Fibroblast of upper back skin (primary cell): ENCODE results near the gene HOXA7.

Experiments
- DNase-seq: peaks from one replicate; pipeline ENCODE4 v3.0.0-alpha.2; 2013

Gene HOXA7

DNA sequence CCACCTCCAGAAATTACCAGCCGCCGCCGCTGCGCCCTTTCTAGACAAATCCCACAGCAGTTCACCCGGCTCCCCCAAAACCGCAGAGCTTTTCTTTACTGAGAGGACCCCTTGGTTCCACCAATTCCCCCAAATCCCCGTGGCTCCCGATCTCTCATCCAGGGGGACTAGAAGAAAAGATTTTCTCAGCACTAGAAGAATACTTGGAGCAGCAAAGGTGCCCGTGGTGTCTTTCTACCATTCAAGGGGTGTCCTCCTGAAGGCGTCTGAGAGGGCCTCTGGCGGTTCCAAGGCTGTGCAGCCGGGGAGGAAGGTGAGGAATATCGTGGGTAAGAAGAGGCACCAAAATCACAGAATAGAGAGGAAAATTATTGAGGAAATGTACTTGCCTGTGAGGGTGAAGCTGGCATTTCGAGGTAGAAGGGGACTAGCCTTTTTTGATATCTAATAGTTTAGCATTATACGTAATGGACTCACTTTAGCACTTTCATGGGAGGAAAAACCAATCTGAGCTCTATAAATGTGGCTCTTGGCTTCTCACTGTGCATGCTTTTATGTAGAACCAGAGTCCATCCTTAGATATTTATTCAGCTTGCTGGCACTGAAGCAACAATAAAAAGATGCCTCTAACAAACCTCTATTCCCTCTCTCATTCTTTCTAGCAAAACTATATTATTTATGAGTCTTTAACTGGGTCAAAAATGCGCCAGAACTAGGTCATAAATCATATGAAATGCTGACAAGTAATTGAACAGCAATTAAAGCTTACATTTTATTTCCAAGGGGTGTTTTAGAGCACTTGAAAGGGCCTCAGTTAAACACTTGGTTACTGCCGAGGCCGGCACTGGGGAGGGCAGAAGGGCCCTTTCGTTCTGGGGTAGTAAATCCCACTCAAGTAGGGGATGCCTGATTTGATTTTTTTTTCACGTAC, 40.2 kb downstream of the HOXA7 start:
- no peak for DNase-seq

DNA sequence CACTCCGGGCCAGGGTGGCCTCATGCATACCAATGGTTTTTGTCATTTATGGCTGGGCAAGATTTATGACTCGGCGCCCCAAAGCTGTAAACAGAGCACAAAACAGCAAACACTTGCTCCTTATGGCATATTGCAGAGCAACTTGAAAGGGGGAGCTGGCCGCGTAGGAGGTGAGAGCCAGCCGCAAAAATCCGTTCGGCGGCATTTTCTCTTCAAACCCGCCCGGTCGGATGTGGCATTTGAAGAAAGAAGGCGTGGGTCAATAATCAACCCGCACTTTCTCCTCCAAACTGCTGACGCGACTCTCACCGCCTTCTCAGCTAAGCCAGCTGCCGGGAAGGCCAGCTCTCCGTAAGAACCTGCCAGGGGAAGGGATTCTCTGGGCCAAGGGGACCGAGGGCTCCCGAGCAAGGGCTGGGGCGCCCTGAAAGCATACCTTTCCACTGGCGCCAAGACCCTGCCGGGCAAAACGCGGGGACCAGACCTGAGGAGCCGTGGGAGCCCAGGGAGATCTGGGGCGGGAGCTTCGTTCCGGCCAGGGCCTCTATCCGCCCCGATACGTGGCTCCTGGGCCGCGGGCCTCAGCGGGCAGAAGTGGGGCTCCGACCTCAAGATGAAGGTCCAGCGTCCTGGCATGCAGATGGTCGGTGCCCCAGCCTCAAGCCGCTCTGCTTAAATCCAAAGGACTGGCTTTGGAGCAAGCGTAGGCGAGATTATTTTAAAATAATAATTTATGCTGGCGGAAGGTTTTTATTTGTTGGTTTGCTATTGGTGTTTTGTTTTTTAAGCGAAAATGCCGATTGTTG, 41.1 kb downstream of the HOXA7 start:
- peak; percentile 47 for DNase-seq

DNA sequence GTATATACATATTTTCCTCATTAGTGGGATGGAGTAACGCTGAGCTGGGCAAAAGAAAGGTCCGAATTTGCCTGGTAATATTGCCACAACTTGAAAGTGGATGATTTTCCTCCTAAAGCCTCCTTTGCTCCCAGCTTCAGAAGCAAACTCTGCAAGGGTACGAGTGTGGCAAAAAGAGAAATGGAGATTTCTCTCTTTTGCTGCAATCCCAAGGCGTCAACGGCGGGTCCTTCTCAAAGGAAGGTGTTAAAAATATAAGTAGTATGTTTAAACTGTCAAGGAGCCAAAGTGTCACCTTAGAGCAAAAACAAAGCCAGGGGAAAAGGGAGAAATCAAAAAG, 41.6 kb downstream of the HOXA7 start:
- DNase-seq, result no peak

DNA sequence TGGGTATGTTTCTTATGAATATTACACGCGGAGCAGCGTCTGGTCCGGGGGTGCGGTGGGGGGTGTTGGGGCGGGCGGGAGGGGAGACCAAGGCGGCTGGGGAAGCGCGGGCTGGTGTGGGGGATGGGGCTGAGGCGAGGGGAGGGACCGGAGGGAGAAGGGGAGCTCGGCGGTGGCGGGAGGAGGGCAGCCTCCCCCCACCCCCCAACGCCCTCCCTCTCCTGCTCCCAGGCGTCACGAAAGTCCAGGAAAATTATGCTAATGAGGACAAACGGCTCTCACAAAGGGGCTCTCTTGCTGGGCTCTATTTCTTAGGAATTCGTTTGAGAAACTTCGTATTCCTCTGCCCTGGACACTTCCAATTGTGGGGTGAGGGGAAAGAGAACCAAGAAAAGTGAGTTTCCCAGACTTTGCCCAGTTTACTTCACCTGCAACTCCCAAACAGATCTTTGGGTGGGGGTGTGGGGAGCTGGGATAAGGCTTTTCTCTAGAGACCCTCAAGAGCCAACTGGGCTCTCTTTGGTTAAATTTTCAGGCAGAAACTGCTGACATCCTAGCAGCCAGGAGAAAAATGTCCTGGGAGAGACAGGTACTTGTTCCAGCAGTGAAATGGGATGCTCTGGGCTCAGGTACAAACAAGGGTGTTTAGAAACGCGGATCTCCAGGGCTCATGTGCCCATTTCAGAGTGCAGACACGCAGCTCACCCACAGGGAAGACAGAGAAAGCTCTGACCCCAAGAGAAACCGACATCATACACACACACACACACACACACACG, 42.3 kb downstream of the HOXA7 start:
- peak; percentile 65 for DNase-seq

DNA sequence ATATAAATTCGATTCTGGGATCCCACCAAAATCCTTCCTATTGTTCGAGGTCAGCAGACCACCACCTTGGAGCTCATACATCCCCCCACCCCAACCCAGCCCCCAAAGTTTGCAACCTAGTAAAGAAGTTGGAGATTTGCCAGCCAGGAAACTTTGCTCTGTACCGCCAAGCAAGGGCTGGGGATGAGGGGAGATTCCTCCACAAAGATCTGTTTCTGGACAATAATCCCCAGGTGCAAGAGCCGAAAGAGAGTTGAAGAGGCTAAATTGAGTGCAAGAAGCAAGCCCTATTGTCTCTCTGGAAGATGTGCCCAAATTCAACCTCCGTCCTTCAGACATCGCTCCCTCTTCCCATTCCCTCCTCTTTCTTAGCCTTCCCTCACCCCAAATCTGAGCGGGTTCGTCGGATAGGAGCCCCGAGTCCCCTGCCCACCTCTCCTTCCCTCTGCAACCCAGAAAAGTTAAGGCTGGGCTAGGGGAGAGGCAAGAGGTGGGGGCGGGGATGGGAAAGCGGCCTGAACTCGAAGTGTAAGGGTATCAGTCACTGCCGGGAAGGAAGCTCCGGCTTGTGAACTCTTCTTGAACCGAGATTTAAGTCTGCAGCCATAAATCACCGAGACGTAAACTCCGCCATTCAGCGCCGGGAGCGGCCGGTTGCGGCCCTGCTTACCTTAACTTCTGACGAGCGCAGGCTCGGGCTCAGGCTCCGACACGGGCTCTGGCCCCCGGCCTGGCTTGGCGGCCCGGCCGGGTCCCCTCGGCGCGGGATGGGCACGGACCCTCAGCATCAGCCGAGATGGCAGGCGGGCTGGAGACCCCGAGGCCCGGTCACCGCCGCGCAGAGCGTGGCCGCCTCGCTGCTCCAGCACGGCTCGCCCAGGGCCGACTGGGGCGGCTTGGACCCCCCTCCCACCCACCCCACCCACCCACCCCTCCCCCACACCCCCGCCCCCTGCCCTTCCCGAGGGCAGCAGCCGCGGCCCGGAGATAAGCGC, 43.2 kb downstream of the HOXA7 start:
- peak; percentile 86 for DNase-seq

DNA sequence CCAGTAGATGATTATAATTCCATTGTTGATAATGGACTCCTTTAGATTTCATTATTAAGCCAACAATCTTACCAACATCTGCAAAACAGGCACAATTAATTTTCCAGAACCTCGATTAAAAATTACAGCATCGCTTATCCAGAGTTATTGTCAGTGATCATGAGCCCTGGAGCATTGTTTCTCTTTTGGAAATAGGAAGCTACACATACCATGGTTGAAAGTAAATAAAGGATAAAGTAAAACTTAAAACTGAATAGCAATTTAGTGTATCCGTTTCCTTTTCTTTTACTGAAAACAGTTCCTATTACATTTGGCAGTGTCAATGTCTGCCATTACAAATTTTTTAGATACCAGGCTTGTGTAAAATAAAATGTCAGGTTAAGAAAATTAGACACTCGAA, 44.1 kb downstream of the HOXA7 start:
- no peak for DNase-seq

DNA sequence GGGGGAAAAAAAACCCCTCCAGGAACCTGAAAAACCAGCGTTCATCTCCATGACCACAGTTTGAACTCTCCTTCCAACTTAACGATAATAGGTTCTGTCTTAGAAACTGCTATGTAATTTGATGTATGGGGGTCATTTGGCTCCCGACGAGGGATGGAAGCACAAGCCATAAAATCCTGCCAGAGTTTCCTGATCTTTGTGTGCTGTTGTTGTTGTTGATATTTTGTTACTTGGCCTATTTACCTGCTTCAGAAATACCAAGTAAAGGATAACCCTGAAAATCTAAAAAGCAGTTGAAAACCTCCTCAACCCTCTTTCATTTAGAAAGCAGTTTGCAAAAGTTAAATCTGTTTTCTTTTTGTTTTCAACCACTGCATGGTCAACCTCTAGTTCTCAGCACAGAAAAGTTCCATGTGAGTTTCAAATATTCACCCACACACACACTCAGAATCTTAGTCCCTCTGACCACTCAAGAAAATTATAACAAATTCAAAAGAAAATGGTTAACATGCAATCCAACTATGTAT, 44.7 kb downstream of the HOXA7 start:
- DNase-seq, result no peak

DNA sequence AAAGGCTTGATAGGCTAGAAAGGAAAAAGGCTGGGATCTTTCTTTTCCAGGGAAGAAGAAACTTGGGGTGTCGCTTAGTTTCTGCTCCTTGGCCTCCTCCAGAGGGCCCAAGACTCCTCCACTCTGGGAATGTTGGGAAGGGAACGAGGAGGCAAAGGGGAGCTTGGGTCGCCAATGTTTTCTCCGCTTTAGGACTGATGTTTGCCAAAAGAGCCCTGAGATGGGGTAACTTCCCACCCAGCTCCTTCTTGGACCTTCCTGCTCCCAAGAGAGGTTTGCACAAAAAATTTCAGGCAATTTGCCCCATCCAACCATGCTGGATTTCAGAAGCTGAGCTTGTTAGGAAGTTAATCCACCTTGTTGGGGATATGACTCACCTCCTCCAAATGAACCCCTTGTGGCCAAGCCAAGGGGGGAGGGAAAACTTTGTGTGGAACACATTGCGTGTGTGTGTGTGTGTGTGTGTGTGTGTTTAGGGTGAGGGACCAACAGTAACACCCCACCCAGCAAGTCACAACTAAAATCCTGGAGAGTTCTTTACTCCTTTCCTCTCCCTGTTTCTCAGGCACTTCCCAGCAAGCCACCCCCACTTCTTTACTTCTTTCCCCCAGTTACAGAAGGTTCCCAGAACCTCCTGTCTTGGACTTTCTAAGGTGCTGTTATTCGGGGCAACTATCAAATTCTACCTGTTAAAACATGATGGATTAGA, 45.3 kb downstream of the HOXA7 start:
- DNase-seq, result peak; percentile 91

DNA sequence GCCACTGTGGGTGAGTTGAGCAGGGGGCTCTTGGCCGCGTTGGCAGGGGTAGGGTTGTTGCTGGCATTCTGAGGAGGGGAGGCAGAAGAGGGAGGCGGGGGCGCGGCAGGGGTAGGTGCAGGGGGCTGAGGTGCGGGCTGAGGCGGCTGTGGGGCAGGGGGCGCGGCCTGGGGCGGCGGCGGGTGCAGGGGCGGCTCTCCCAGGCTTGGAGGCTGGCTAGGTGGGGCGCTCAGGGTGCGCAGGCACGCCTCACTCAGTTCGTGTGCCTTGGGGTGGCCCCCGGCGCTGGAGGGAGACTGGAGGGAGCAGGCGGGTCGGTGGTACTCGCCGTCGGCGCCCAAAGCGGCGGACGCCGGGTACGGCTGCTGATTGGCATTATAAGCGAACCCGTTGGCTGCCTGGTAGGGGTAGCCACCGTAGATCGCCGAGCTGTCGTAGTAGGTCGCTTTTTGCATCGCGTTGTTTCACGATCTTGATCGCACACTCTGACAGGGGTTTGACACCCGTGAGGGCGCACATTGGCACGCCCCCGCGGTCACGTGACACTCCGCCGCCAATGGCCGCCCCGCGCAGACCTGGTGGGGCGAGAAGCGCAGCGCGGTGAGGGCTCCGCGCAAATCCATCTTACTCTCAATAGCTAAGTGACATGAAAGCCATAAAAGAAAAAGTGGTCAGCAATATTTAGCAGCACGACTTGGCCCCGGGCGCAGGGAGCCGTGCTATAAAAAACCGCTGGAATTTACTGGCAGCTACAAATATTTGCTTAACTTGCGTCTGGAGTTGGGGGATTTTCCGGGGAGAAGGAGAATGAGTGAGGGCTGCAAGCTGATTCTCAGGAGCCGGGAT, 46.1 kb downstream of the HOXA7 start:
- peak; percentile 92 for DNase-seq

DNA sequence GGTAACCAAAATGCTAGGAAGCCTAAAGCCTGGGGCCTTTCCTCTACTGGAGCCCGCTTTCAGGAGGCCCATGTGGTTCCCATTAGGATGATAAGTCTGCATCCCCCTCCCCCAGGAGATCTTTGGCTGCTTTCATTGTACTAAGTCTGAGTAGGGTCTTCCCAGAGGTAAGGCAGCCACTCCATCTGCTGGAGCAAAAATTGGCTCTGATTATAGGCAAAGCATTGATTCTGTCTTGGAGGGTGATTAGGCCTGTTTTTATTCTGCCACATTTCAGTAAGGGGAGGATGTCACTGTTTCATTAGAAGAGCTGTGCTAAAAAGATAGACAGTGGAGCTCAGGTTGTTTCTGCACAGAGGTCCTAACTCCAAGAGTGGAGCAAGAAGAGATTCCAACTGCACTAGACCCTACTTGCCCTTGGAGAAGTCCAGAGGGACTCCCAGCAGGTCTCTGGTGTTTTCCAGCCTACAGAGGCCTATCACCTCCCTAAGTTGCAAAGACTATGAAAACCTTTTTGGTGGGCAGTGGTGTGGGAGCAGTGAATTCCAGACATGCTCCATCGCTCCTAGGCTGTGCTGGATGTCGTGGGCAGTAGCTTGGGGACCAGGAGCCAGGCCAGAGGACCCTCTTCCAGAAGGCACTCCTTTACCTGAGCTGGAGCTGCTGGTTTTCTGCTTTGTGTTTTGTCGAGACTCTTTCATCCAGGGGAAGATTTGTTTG, 46.8 kb downstream of the HOXA7 start:
- no peak for DNase-seq

DNA sequence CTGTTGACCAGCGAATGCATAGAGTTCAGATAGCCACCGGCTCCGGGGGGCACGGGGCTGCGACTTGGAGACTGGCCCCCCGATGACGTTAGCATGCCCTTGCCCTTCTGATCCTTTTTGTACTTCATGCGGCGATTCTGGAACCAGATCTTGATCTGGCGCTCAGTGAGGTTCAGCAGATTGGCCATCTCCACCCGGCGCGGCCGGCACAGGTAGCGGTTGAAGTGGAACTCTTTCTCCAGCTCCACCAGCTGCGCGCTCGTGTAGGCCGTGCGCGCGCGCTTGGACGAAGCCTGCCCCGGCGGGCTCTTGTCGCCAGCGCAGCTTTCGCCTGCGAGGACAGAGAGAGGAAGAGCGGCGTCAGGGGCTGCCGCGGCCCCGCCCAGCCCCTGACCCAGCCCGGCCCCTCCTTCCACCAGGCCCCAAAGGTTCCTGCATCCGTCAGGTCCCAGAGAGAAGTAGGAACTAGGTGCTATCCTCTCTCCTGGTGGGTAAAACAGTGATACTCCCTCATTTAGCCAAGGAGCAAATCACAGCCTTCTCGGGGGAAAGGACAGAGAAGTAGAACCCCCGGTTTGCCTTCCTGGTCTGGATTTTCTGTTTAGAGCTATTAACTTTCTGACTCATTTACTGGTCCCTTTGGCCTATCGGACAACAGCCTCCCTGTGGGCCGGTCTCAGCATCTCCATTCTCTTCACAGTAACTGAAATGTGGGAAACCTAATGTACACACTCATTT, 47.9 kb downstream of the HOXA7 start:
- peak; percentile 48 for DNase-seq

DNA sequence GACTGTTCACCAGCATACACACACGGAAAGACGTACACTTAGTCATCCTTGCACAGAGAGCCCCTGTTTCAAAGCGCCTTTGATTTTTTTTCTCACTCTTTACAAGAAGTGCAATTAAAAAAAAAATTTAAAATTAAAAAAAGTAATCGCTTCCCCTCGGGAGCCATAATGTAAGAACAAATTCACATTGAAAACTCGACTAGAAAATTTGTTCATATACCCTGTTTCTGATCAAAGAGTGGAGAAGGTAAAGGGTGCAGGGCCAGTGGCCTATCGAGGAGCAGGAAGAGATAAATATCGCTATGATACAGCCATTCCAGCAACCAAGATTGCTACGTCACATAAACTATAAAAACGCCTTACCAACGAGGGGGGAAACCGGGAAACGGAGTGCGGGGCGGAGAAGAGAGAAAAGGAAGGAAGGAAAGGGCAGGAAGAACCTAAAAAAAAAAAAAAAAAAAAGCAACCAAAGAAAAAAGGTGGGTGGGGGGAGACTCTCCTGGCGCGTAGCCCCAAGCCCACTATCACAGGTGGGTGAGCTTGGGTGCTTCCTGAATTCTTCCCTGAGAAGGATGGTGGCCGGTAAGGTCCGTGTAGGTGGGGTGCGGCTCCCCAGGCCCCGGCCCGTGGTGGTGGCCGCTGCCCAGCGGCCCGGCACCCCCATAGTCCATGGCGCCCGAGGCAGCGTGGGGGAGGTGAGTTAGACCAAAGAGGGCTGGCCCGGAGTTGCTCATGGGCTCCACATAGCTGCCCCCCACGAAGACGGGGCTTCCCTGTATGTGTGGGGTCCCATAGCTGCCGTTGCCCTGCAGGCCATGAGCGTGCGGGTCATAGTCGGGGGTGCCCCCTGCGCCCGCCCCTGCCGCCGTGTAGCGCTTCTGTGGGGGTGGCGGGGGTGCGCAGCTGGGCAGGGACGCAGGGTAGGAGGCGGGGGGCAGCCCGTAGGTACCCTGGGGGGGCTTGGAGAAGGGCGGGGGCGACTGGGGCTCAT, 48.8 kb downstream of the HOXA7 start:
- no peak for DNase-seq

DNA sequence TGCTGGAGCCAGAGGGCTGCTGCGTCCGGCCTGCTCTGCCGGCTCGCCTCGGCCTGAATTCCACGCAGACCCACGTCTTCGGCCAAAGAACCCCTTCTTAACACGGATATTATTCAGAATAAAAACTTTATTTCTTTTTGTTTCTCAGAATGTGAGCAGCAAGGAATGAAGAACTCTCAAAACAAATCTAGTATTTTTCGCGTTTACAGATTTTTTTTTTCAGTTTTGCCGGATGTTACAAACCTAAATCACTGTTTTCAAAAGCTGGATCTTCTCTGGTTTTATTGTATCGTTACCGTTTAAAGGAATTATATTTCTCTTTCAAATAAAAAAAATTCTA, 49.6 kb downstream of the HOXA7 start:
- no peak for DNase-seq

DNA sequence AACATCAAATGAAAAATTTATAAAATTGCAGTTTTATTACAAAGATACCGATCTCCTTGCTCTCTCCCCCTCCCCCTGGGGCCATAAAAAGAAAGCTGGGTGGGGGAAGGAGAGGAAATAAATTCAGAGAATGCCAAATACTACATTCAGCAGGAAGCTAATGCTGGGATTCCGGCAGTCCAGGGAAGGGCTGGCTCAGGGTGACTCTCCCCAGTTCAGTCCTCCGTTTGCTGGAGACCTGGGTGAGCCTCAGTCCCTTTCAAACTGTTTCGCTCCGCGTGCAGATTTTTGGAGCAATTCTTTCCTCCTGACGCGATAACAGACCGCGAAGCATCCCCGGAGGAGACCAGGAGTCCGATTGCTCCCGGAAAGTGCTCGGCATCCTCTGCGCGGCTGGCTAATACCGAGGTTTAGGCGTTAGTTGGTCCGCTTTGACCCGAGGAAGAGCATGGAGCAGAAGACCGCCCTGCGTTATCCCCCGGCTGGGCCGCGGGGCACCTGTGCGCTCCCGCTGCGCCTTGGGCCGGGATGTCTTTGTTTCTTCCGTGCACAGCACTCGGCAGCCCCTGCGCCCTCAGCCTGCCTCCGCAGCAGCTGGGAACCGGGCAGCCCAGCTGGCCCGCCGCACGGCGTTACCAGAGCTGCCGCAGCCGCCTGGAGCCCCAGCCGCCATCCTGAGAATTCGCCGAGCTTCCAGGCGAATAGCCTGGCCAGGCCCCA, 50.1 kb downstream of the HOXA7 start:
- DNase-seq, result no peak

DNA sequence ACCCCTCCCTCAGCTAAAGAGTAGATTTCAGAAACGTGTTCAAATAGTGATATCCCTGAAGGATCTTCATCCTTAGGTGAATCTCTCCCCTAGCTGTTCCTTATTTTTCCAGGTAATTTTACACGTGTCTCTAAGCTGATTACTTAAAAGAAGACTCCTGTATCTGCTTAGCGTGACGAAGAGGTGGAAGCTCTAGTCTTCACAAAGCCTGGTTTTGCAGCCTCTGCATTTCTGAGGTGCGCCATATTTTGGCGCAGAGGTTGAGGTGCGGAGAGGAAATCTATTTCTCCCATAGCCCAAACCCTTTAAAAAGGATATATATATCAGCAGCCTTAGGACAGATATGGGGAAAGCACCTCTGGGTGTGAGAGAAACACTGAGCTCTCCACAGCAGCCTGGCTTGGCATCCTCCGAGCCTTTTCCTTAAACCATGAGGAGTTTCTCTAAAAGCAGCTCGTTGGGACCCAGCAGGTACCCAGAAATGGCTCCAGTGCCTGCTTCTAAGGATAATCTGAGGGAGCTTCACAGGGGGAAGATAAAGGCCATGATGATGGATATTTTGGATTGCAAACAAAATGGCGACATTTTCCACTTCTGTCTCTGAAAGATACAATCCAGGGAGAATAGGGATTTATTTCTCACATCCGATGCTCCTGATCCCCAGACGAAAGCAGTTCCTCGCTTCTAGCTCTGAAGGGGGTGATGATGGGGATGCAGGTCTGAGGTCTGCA, 51.0 kb downstream of the HOXA7 start:
- no peak for DNase-seq
